Glomerular visceral epithelial cell (primary cell): ENCODE results near the gene RAB3B.
A peak's percentile ranks its signal among the peaks of the same experiment; 100 is the strongest.
"Not testable (repeated sequence)": the region's sequence is repeated elsewhere in the genome, so short reads cannot be mapped to it uniquely, and the experiment has no call there.

Experiments
- DNase-seq: peaks from one replicate; pipeline ENCODE4 v3.0.0-alpha.2; 2016; ENCODE audit errors: extremely low spot score

The RAB3B gene

GRCh38 chr1:51989582-51990477 lies 670 bp downstream of the RAB3B start:
- DNase-seq = no peak

- no peak for DNase-seq
These were observed 2.2 kb downstream of the RAB3B start for GRCh38 chr1:51988254-51988653.

- no peak for DNase-seq
These were observed 3.8 kb downstream of the RAB3B start for GRCh38 chr1:51986718-51987117.

- no peak for DNase-seq
These were observed 8.3 kb downstream of the RAB3B start for GRCh38 chr1:51982161-51982560.

GRCh38 chr1:51981555-51981954 lies 8.9 kb downstream of the RAB3B start:
- DNase-seq = no peak

GRCh38 chr1:51978099-51978498 lies 12.4 kb downstream of the RAB3B start:
- no peak for DNase-seq

GRCh38 chr1:51976846-51977602 lies 13.5 kb downstream of the RAB3B start:
- no peak for DNase-seq

GRCh38 chr1:51973587-51974474 lies 16.7 kb downstream of the RAB3B start:
- DNase-seq = no peak

- peak; percentile 77 for DNase-seq
These were observed 21.3 kb downstream of the RAB3B start for GRCh38 chr1:51969038-51969705.

GRCh38 chr1:51968632-51969031 lies 21.9 kb downstream of the RAB3B start:
- no peak for DNase-seq

- DNase-seq = not testable (repeated sequence)
These were observed 23.2 kb downstream of the RAB3B start for GRCh38 chr1:51967213-51967791.

GRCh38 chr1:51966559-51966958 lies 23.9 kb downstream of the RAB3B start:
- DNase-seq = no peak

- DNase-seq = no peak
These were observed 26.2 kb downstream of the RAB3B start for GRCh38 chr1:51964309-51964696.

GRCh38 chr1:51963592-51964308 lies 26.8 kb downstream of the RAB3B start:
- DNase-seq = no peak

GRCh38 chr1:51962486-51963356 lies 27.8 kb downstream of the RAB3B start:
- no peak for DNase-seq

- no peak for DNase-seq
These were observed 28.5 kb downstream of the RAB3B start for GRCh38 chr1:51961954-51962353.

- no peak for DNase-seq
These were observed 29.3 kb downstream of the RAB3B start for GRCh38 chr1:51961231-51961630.

- DNase-seq = no peak
These were observed 30.2 kb downstream of the RAB3B start for GRCh38 chr1:51960262-51960661.

- DNase-seq = no peak
These were observed 31.7 kb downstream of the RAB3B start for GRCh38 chr1:51958824-51959223.
